GM12892 (cell line): ENCODE measurements around the gene TENM4.

Experiments used
- POLR2A ChIP-seq: IDR thresholded peaks from 2 replicates; pipeline ENCODE4 v1.6.1; 2011; ENCODE audit warnings: low read depth, low read length, control low read depth
- POLR2AphosphoS5 ChIP-seq: IDR thresholded peaks from 2 replicates; pipeline ENCODE4 v1.6.1; 2011; ENCODE audit warnings: low read depth, low read length, control low read depth
- TAF1 ChIP-seq: IDR thresholded peaks from 2 replicates; pipeline ENCODE4 v1.6.1; 2011; ENCODE audit warnings: low read depth, mild to moderate bottlenecking, control low read depth, low read length, borderline replicate concordance

GRCh38 chr11:78916759-78917158 is 524.1 kb downstream of the TENM4 start:
- no peak for TF ChIP-seq POLR2AphosphoS5
- TF ChIP-seq POLR2A: no peak
- no peak for TF ChIP-seq TAF1
